ENCODE results near the gene HSBP1L1. TPM values are rescaled to one million over a fixed set of nuclear protein-coding genes. Genes with fewer than 3 reads are reported as not detected.

HSBP1L1 gene
- total and polyA plus RNA-seq, 2 donors (not counting 1 experiment from before 2014, with no cell fraction given): 13.4 to 24.6 TPM

GRCh38 chr18:80002468-80002867 is 38.0 kb downstream of the HSBP1L1 start:
- no peak overlapping the region for H3K27ac ChIP-seq (ENCODE audit: insufficient read depth, low read length)
- no peak overlapping the region for H3K9ac ChIP-seq (ENCODE audit: insufficient read depth, low read length)
- H4K20me1 ChIP-seq (ENCODE audit: control insufficient read depth, extremely low read depth, insufficient read depth, low read length): no peaks in the 10 kb centered on the region
- H3K36me3 ChIP-seq (ENCODE audit: control insufficient read depth, insufficient read depth, low read length): no peaks in the 10 kb centered on the region
- no peak overlapping the region for H2AFZ ChIP-seq (ENCODE audit: low read length)
- no peak for TF ChIP-seq CTCF (conservative IDR thresholded peaks at IDR 0.05 in 1 of 2, IDR thresholded peaks at IDR 0.05 in 1 of 2; ENCODE audit: low read depth in 1 of 2, low read length in 2 of 2)
- TF ChIP-seq EZH2 (IDR thresholded peaks at IDR 0.05; ENCODE audit: low read length, missing control alignments): no peak
- H3K4me1 ChIP-seq (ENCODE audit: control insufficient read depth, extremely low read depth, insufficient read depth, low read length): no peaks in the 10 kb centered on the region
- H3K79me2 ChIP-seq (ENCODE audit: control insufficient read depth, insufficient read depth, low read length): no peaks in the 10 kb centered on the region
- no peaks in the 10 kb centered on the region for H3K9me3 ChIP-seq (ENCODE audit: control insufficient read depth, insufficient read depth, low read depth, low read length)
- H3K27me3 ChIP-seq (ENCODE audit: control insufficient read depth, insufficient read depth, low read length): no peaks in the 10 kb centered on the region
- no peak overlapping the region for H3K4me2 ChIP-seq (ENCODE audit: extremely low read depth, insufficient read depth, low read length)
- no peak overlapping the region for H3K4me3 ChIP-seq (replicated peaks in 1 of 4; ENCODE audit: control extremely low read depth in 1 of 4, insufficient read depth in 1 of 4, low read depth in 3 of 4, low read length in 4 of 4)
- no peak for DNase-seq (ENCODE audit: low read depth in 2 of 2)

- Histone ChIP-seq H3K27me3 (ENCODE audit: control insufficient read depth, insufficient read depth, low read length) (no peaks in the 10 kb centered on the region), H3K36me3 (ENCODE audit: control insufficient read depth, insufficient read depth, low read length) (no peaks in the 10 kb centered on the region), H3K9ac (ENCODE audit: insufficient read depth, low read length) (no peak overlapping the region), H3K4me3 (replicated peaks in 1 of 4; ENCODE audit: control extremely low read depth in 1 of 4, insufficient read depth in 1 of 4, low read depth in 3 of 4, low read length in 4 of 4) (no peak overlapping the region), H3K79me2 (ENCODE audit: control insufficient read depth, insufficient read depth, low read length) (no peaks in the 10 kb centered on the region), H2AFZ (ENCODE audit: low read length) (no peak overlapping the region), H3K4me2 (ENCODE audit: extremely low read depth, insufficient read depth, low read length) (no peak overlapping the region), H4K20me1 (ENCODE audit: control insufficient read depth, extremely low read depth, insufficient read depth, low read length) (no peaks in the 10 kb centered on the region), H3K4me1 (ENCODE audit: control insufficient read depth, extremely low read depth, insufficient read depth, low read length) (peaks cover 3% of the 10 kb centered on the region), H3K9me3 (ENCODE audit: control insufficient read depth, insufficient read depth, low read depth, low read length) (no peaks in the 10 kb centered on the region), H3K27ac (ENCODE audit: insufficient read depth, low read length) (no peak overlapping the region)
- no peak for DNase-seq (ENCODE audit: low read depth in 2 of 2)
- no peak for TF ChIP-seq CTCF (conservative IDR thresholded peaks at IDR 0.05 in 1 of 2, IDR thresholded peaks at IDR 0.05 in 1 of 2; ENCODE audit: low read depth in 1 of 2, low read length in 2 of 2)
- no peak for TF ChIP-seq EZH2 (IDR thresholded peaks at IDR 0.05; ENCODE audit: low read length, missing control alignments)
Observed at GRCh38 chr18:80004600-80005342, 40.3 kb downstream of the HSBP1L1 start.

DNA sequence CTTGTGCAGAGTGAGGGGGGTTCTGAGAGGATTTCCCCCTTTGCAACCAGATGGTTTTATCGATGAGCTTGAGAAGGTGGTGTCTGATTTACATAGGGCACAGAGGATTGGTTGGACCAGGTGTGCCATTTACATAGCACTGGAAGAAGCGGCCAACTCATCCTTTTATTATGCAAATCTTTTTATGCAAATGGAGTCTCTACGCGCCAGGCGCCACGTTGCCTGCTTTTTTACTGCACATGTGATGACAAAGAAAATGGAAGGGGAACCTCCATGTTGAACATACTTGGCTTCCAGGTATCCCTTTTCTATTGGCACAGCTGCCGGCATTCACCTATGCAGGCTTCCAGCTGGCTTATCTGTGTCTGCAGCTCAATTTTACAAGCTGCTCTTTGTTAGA is 42.3 kb downstream of the HSBP1L1 start:
- no peak overlapping the region for H3K9ac ChIP-seq (ENCODE audit: insufficient read depth, low read length)
- TF ChIP-seq EZH2 (IDR thresholded peaks at IDR 0.05; ENCODE audit: low read length, missing control alignments): no peak
- TF ChIP-seq CTCF (conservative IDR thresholded peaks at IDR 0.05 in 1 of 2, IDR thresholded peaks at IDR 0.05 in 1 of 2; ENCODE audit: low read depth in 1 of 2, low read length in 2 of 2): no peak

More for the DNA sequence above, 42.3 kb downstream of the HSBP1L1 start:
- Histone ChIP-seq H3K4me3 (replicated peaks in 1 of 4; ENCODE audit: control extremely low read depth in 1 of 4, insufficient read depth in 1 of 4, low read depth in 3 of 4, low read length in 4 of 4) (no peak overlapping the region), H3K79me2 (ENCODE audit: control insufficient read depth, insufficient read depth, low read length) (no peaks in the 10 kb centered on the region), H3K4me2 (ENCODE audit: extremely low read depth, insufficient read depth, low read length) (no peak overlapping the region), H3K27ac (ENCODE audit: insufficient read depth, low read length) (no peak overlapping the region), H3K9me3 (ENCODE audit: control insufficient read depth, insufficient read depth, low read depth, low read length) (no peaks in the 10 kb centered on the region), H4K20me1 (ENCODE audit: control insufficient read depth, extremely low read depth, insufficient read depth, low read length) (no peaks in the 10 kb centered on the region), H3K27me3 (ENCODE audit: control insufficient read depth, insufficient read depth, low read length) (no peaks in the 10 kb centered on the region), H3K4me1 (ENCODE audit: control insufficient read depth, extremely low read depth, insufficient read depth, low read length) (peaks cover 8% of the 10 kb centered on the region), H3K36me3 (ENCODE audit: control insufficient read depth, insufficient read depth, low read length) (no peaks in the 10 kb centered on the region), H2AFZ (ENCODE audit: low read length) (no peak overlapping the region)
- no peak for DNase-seq (ENCODE audit: low read depth in 2 of 2)

Measured in fibroblast of lung (primary cell).